Measurements from ENCODE around the gene ELL3.

GRCh38 chr15:43821505-43821904 is 44.7 kb upstream of the ELL3 start:
- TF ChIP-seq CTCF (IDR thresholded peaks at IDR 0.05 in 4 of 5, conservative IDR thresholded peaks at IDR 0.05 in 1 of 5), result no peak
- TF ChIP-seq POLR2A (IDR thresholded peaks at IDR 0.05), result no peak
